ENCODE data around the gene MUC4.

DNA sequence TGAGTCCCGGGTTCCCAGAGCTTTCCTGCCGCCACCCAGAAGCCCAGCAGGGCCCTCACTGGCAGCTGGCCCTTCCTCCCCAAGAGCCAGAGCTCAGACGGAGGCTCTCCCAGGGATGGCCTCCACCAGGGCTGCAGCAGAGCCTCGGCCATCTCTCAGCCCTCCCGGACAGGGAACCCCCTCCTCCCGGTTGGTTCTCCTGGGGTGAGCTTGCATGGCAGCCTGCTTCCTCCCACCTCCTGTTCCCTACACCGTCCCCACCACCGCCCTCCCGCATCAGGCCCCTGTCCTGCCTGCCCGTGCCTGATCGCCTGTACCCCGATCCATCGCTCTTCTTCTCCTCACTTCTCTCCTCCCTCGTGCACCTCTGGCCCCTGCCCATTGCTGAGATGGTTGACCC lies 24.1 kb upstream of the MUC4 start:
- TF ChIP-seq, protein P1, sequence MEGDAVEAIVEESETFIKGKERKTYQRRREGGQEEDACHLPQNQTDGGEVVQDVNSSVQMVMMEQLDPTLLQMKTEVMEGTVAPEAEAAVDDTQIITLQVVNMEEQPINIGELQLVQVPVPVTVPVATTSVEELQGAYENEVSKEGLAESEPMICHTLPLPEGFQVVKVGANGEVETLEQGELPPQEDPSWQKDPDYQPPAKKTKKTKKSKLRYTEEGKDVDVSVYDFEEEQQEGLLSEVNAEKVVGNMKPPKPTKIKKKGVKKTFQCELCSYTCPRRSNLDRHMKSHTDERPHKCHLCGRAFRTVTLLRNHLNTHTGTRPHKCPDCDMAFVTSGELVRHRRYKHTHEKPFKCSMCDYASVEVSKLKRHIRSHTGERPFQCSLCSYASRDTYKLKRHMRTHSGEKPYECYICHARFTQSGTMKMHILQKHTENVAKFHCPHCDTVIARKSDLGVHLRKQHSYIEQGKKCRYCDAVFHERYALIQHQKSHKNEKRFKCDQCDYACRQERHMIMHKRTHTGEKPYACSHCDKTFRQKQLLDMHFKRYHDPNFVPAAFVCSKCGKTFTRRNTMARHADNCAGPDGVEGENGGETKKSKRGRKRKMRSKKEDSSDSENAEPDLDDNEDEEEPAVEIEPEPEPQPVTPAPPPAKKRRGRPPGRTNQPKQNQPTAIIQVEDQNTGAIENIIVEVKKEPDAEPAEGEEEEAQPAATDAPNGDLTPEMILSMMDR (IDR thresholded peaks at IDR 0.05 in 4 of 5, conservative IDR thresholded peaks at IDR 0.05 in 1 of 5), result no peak
- no peak for TF ChIP-seq POLR2A (IDR thresholded peaks at IDR 0.05)

All from gastrocnemius medialis (tissue), 4 donors.